Activated naive CD4-positive, alpha-beta T cell treated with anti-CD3 and anti-CD28 coated beads, Interleukin-2, amount 10 ng/mL, durations not matched to agents 5 hours and 36 hours (primary cell): ENCODE results near the gene SLC8A1. TPM values are rescaled to one million over a fixed set of nuclear protein-coding genes. Genes with fewer than 3 reads are reported as not detected.

Source experiments
- total RNA-seq, 2 experiments: library from RNA; stranded (reverse); gene quantifications; one replicate each; pipeline ENCODE4 v1.2.3, GENCODE V29; 2021

The SLC8A1 gene
- total RNA-seq, result under 1 TPM; 0.20 to 0.34 TPM

GRCh38 chr2:40451918-40452605 lies at the start of gene SLC8A1:
TSS of gene SLC8A1 (minus strand) at chr2:40452090.

